GM23338 (cell line): ENCODE data around the gene RNF17. TPM values are rescaled to one million over a fixed set of nuclear protein-coding genes. Genes with fewer than 3 reads are reported as not detected.

Experiments used
- ATAC-seq: fragments of 200-7000 bp; cut with Tn5 transposase; 3 replicates; pipeline ENCODE4 v1.9.1; 2020
- DNase-seq: peaks from one replicate; pipeline ENCODE4 v3.0.0-alpha.2; 2015; ENCODE audit warnings: low spot score
- H2AFZ ChIP-seq: fragments of 200-600 bp; sonication (generic); 2 replicates; pipeline ENCODE4 v1.8.0; 2016; ENCODE audit warnings: antibody characterized with exemption, mild to moderate bottlenecking, moderate library complexity
- H3F3A ChIP-seq: fragments of 200-600 bp; sonication (generic); replicated peaks from 2 replicates; pipeline ENCODE4 v1.8.0; 2017; ENCODE audit warnings: antibody characterized with exemption, mixed run types, low read depth
- H3K27ac ChIP-seq: fragments of 200-600 bp; sonication (generic); 2 replicates; pipeline ENCODE4 v1.6.1; 2016; ENCODE audit warnings: low read depth
- H3K27me3 ChIP-seq: fragments of 200-600 bp; sonication (generic); 2 replicates; pipeline ENCODE4 v1.8.0; 2016; ENCODE audit warnings: mild to moderate bottlenecking, mixed run types, moderate library complexity; ENCODE audit not compliant: insufficient read depth
- H3K36me3 ChIP-seq: fragments of 200-600 bp; sonication (generic); 2 replicates; pipeline ENCODE4 v1.8.0; 2016; ENCODE audit warnings: mild to moderate bottlenecking; ENCODE audit not compliant: insufficient read depth
- H3K4me1 ChIP-seq: fragments of 200-600 bp; sonication (generic); 2 replicates; pipeline ENCODE4 v1.8.0; 2016; ENCODE audit warnings: mild to moderate bottlenecking, moderate library complexity; ENCODE audit not compliant: insufficient read depth
- H3K4me2 ChIP-seq: fragments of 200-600 bp; sonication (generic); 2 replicates; pipeline ENCODE4 v1.7.1; 2017; ENCODE audit warnings: mixed run types
- H3K4me3 ChIP-seq: fragments of 200-600 bp; sonication (generic); 2 replicates; pipeline ENCODE4 v1.6.1; 2016; ENCODE audit warnings: mixed run types
- H3K79me2 ChIP-seq: fragments of 200-600 bp; sonication (generic); replicated peaks from 2 replicates; pipeline ENCODE4 v1.8.0; 2017; ENCODE audit warnings: mild to moderate bottlenecking; ENCODE audit not compliant: insufficient read depth
- H3K9me2 ChIP-seq: fragments of 200-600 bp; sonication (generic); 2 replicates; pipeline ENCODE4 v1.8.0; 2017; ENCODE audit not compliant: insufficient read depth
- H4K20me1 ChIP-seq: fragments of 200-600 bp; sonication (generic); replicated peaks from 2 replicates; pipeline ENCODE4 v1.8.0; 2017; ENCODE audit warnings: mild to moderate bottlenecking; ENCODE audit not compliant: insufficient read depth
- H3K27ac Mint-ChIP-seq: 2 replicates; pipeline ENCODE4 v1.8.0; 2020; ENCODE audit warnings: inconsistent platforms, mild to moderate bottlenecking, moderate library complexity, mixed read lengths
- H3K27me3 Mint-ChIP-seq: 3 replicates; pipeline ENCODE4 v1.8.0; 2022; ENCODE audit warnings: low read depth, mild to moderate bottlenecking, moderate library complexity, mixed read lengths, inconsistent platforms; ENCODE audit not compliant: insufficient read depth, poor library complexity
- H3K36me3 Mint-ChIP-seq: 3 replicates; pipeline ENCODE4 v1.8.0; 2021; ENCODE audit warnings: low read depth, mild to moderate bottlenecking, inconsistent platforms, moderate library complexity, mixed read lengths
- H3K4me1 Mint-ChIP-seq: 3 replicates; pipeline ENCODE4 v1.8.0; 2020; ENCODE audit warnings: mild to moderate bottlenecking, inconsistent platforms, mixed read lengths
- H3K4me3 Mint-ChIP-seq: 3 replicates; pipeline ENCODE4 v1.8.0; 2021; ENCODE audit warnings: moderate library complexity, mild to moderate bottlenecking, inconsistent platforms, mixed read lengths
- H3K9me3 Mint-ChIP-seq: 3 replicates; pipeline ENCODE4 v1.8.0; 2020; ENCODE audit warnings: moderate library complexity, mild to moderate bottlenecking, inconsistent platforms, mixed read lengths
- JUNB ChIP-seq: IDR thresholded peaks from one replicate; pipeline ENCODE4 v1.6.1; 2016; ENCODE audit warnings: antibody characterized with exemption; ENCODE audit not compliant: unreplicated experiment
- REST ChIP-seq: IDR thresholded peaks from one replicate; pipeline ENCODE4 v1.6.1; 2018; ENCODE audit warnings: antibody characterized with exemption; ENCODE audit not compliant: unreplicated experiment
- ZNF462 ChIP-seq: fragments of 250-450 bp; sonication (Bioruptor Pico); IDR thresholded peaks from 2 replicates; pipeline ENCODE4 v1.5.0; 2020; ENCODE audit warnings: mild to moderate bottlenecking, moderate library complexity
- polyA plus RNA-seq: library from polyadenylated mRNA; unstranded; fragments of >200 nt; fragmentation: Nextera tagmentation; extraction: Ambion mirVana; gene quantifications from 2 replicates; pipeline ENCODE4 v1.2.1, GENCODE V29; 2016
- total RNA-seq: library from RNA; depleted of rRNA; stranded (reverse); fragments of >200 nt; shearing (Covaris generic); gene quantifications from 2 replicates; pipeline ENCODE4 v1.2.3, GENCODE V29; 2014

Gene RNF17
- total and polyA plus RNA-seq, 2 experiments from 2014 or later: 0.16 TPM; not detected in 1

DNA sequence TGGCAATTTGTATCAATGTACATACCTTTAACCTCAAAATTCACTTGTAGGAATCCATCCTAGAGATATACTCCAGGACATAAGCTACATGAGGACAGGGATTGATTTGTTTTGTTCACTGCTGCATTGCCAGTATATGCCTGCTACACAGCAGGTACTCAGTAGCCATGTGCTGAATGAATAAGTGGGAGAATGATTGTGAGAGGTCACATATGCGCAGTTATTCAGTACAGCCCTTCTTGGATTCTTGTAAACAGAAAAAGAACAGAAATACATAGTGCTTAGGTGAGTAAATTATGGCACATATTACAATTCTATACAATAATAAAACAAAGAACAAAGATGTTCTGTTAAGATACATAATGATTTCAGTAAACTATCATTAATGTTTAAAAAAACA lies 133.3 kb downstream of the RNF17 start (continued):
- TF ChIP-seq REST (no peak), ZNF462 (no peak)

DNA sequence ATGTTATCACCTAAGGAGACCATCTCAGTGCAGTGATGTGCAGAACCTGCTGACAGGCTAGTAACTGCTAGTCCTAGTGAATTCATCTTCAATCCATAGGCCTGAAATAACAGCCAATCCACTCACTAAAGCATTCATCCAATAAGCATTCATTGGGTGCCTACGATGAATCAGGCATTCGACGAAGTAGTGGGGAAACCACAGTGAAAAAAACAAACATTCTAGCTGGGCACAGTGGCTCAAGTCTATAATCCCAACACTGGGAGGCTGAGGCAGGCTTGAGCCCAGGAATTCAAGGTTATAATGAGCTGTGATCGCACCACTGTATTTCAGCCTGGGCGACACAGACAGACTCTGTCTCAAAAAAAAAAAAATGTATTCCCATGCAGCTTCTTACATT lies 135.6 kb downstream of the RNF17 start:
- H3K4me1 ChIP-seq: no peaks in the 10 kb centered on the region
- H3K27ac ChIP-seq: no peak overlapping the region
- Mint-ChIP-seq H3K9me3 (no peaks in the 10 kb centered on the region), H3K36me3 (peaks cover 20% of the 10 kb centered on the region), H3K4me1 (no peaks in the 10 kb centered on the region), H3K27ac (no peak overlapping the region), H3K4me3 (no peak overlapping the region), H3K27me3 (peaks cover 3% of the 10 kb centered on the region)
- no peak for TF ChIP-seq JUNB
- DNase-seq (no peak), ATAC-seq (no peak)
- no peak overlapping the region for H2AFZ ChIP-seq
- H3K4me2 ChIP-seq: no peak overlapping the region
- peaks cover 3% of the 10 kb centered on the region; the same call in 1 of the 2 replicates for H3K36me3 ChIP-seq
- no peaks in the 10 kb centered on the region for H3K9me2 ChIP-seq
- H3K27me3 ChIP-seq: no peaks in the 10 kb centered on the region
- H4K20me1 ChIP-seq: peaks cover 9% of the 10 kb centered on the region
- H3K79me2 ChIP-seq: no peaks in the 10 kb centered on the region
- H3F3A ChIP-seq: no peaks in the 10 kb centered on the region
- H3K4me3 ChIP-seq: no peak overlapping the region
